GM18909 (cell line): Measurements from ENCODE around the gene GRIP1.
"Not testable (repeated sequence)": the region's sequence is repeated elsewhere in the genome, so short reads cannot be mapped to it uniquely, and the experiment has no call there.

ENCODE experiments used
- ATAC-seq: cut with Tn5 transposase; IDR thresholded peaks from one replicate; pipeline ENCODE4 v1.9.1; 2021; ENCODE audit warnings: mild to moderate bottlenecking; ENCODE audit not compliant: unreplicated experiment, poor library complexity

GRIP1 gene

GRCh38 chr12:66548338-66549049 lies 130.4 kb downstream of the GRIP1 start:
- ATAC-seq = no peak

GRCh38 chr12:66541426-66541825 lies 137.4 kb downstream of the GRIP1 start:
- no peak for ATAC-seq

- no peak for ATAC-seq
These were observed 139.4 kb downstream of the GRIP1 start for GRCh38 chr12:66539431-66539830.

- no peak for ATAC-seq
These were observed 139.9 kb downstream of the GRIP1 start for GRCh38 chr12:66538970-66539369.

- no peak for ATAC-seq
These were observed 141.0 kb downstream of the GRIP1 start for GRCh38 chr12:66537876-66538275.

- ATAC-seq = no peak
These were observed 145.1 kb downstream of the GRIP1 start for GRCh38 chr12:66533767-66534166.

- ATAC-seq = no peak
These were observed 147.1 kb downstream of the GRIP1 start for GRCh38 chr12:66531766-66532165.

- no peak for ATAC-seq
These were observed 148.9 kb downstream of the GRIP1 start for GRCh38 chr12:66529934-66530333.

GRCh38 chr12:66516561-66516960 lies 162.3 kb downstream of the GRIP1 start:
- ATAC-seq = no peak

GRCh38 chr12:66516133-66516532 lies 162.7 kb downstream of the GRIP1 start:
- no peak for ATAC-seq

- ATAC-seq = no peak
These were observed 164.3 kb downstream of the GRIP1 start for GRCh38 chr12:66514581-66514980.

GRCh38 chr12:66508025-66508424 lies 170.9 kb downstream of the GRIP1 start:
- ATAC-seq = no peak

- no peak for ATAC-seq
These were observed 175.1 kb downstream of the GRIP1 start for GRCh38 chr12:66503746-66504145.

GRCh38 chr12:66502911-66503310 lies 176.0 kb downstream of the GRIP1 start:
- no peak for ATAC-seq

GRCh38 chr12:66500841-66501240 lies 178.0 kb downstream of the GRIP1 start:
- peak; percentile 86 for ATAC-seq

GRCh38 chr12:66500091-66500490 lies 178.8 kb downstream of the GRIP1 start:
- no peak for ATAC-seq

- no peak for ATAC-seq
These were observed 179.9 kb downstream of the GRIP1 start for GRCh38 chr12:66499000-66499399.

- ATAC-seq = not testable (repeated sequence)
These were observed 180.8 kb downstream of the GRIP1 start for GRCh38 chr12:66498059-66498458.

GRCh38 chr12:66497008-66497897 lies 181.6 kb downstream of the GRIP1 start:
- ATAC-seq = no peak

GRCh38 chr12:66496595-66496994 lies 182.3 kb downstream of the GRIP1 start:
- no peak for ATAC-seq

- no peak for ATAC-seq
These were observed 183.2 kb downstream of the GRIP1 start for GRCh38 chr12:66495709-66496108.

GRCh38 chr12:66493819-66494218 lies 185.1 kb downstream of the GRIP1 start:
- no peak for ATAC-seq
